NOMO-1 (cell line): ENCODE data around the gene C1orf174.

Experiments
- DNase-seq, 2 experiments: peaks; one replicate each; lab custom pipeline; 2025; ENCODE audit not compliant: unreplicated experiment in 2 of 2; lab: John Stamatoyannopoulos, UW

C1orf174 gene

GRCh38 chr1:3841491-3841890 lies 58.6 kb downstream of the C1orf174 start:
- DNase-seq = no peak
